Activated naive CD8-positive, alpha-beta T cell treated with anti-CD3 and anti-CD28 coated beads, Interleukin-2, amount 10 ng/mL, durations not matched to agents 7 days and 5 days (primary cell): ENCODE measurements around the gene NOL6. TPM values are rescaled to one million over a fixed set of nuclear protein-coding genes. Genes with fewer than 3 reads are reported as not detected.

ENCODE experiments used
- ATAC-seq: fragments of 150-1000 bp; cut with Tn5 transposase; one replicate; pipeline ENCODE4 v1.10.0; 2021; ENCODE audit warnings: low read depth, moderate library complexity
- POLR2A ChIA-PET: fragments of 350-600 bp; sonication (Branson Sonifier 250); formaldehyde crosslinking; loops from one replicate; lab custom pipeline; 2021; ENCODE audit warnings: antibody characterized with exemption; lab: Charles Lee
- DNase-seq: peaks from one replicate; pipeline ENCODE4 v3.0.0; 2021
- H3K27ac Mint-ChIP-seq: one replicate; pipeline ENCODE4 v1.8.0; 2022; ENCODE audit warnings: mild to moderate bottlenecking, mixed read lengths
- H3K27me3 Mint-ChIP-seq: one replicate; pipeline ENCODE4 v1.8.0; 2022; ENCODE audit warnings: mild to moderate bottlenecking, moderate library complexity, mixed read lengths
- H3K36me3 Mint-ChIP-seq: one replicate; pipeline ENCODE4 v1.8.0; 2021; ENCODE audit warnings: mild to moderate bottlenecking, mixed read lengths
- H3K4me1 Mint-ChIP-seq: one replicate; pipeline ENCODE4 v1.8.0; 2021; ENCODE audit warnings: mixed read lengths
- H3K4me3 Mint-ChIP-seq: one replicate; pipeline ENCODE4 v1.8.0; 2022; ENCODE audit warnings: mild to moderate bottlenecking, moderate library complexity, mixed read lengths
- H3K9me3 Mint-ChIP-seq: one replicate; pipeline ENCODE4 v1.8.0; 2021; ENCODE audit warnings: mixed read lengths
- total RNA-seq, 2 experiments: library from RNA; stranded (reverse); gene quantifications; one replicate each; pipeline ENCODE4 v1.2.3, GENCODE V29; 2021

NOL6 gene
- total RNA-seq, 2 experiments from 2014 or later = 30.1 to 33.2 TPM

- Mint-ChIP-seq H3K4me1 (peaks cover 33% of the 10 kb centered on the region), H3K36me3 (no peaks in the 10 kb centered on the region)
- POLR2A ChIA-PET = no interaction called here
These were observed 30.1 kb downstream of the NOL6 start for GRCh38 chr9:33443464-33444154.

GRCh38 chr9:33443047-33443446, 30.7 kb downstream of the NOL6 start:
- ATAC-seq (no peak), DNase-seq (no peak)
- Mint-ChIP-seq H3K36me3 (no peaks in the 10 kb centered on the region), H3K27me3 (no peaks in the 10 kb centered on the region), H3K9me3 (no peaks in the 10 kb centered on the region), H3K4me3 (no peak overlapping the region), H3K4me1 (peaks cover 30% of the 10 kb centered on the region), H3K27ac (no peak overlapping the region)
- POLR2A ChIA-PET = interaction anchor here (0.6 kb wide), 1 partner anchor 1247 kb away, joined by 3 read pairs; no protein-coding TSS in a partner anchor

More at GRCh38 chr9:33443464-33444154, 30.1 kb downstream of the NOL6 start:
- Mint-ChIP-seq H3K9me3 (no peaks in the 10 kb centered on the region), H3K27ac (no peak overlapping the region), H3K4me3 (no peak overlapping the region), H3K27me3 (no peaks in the 10 kb centered on the region)
- ATAC-seq (no peak), DNase-seq (no peak)

- peaks cover 26% of the 10 kb centered on the region for H3K4me1 Mint-ChIP-seq
- POLR2A ChIA-PET = no interaction called here
- no peak for DNase-seq
- no peak overlapping the region for H3K27ac Mint-ChIP-seq
- H3K4me3 Mint-ChIP-seq = no peak overlapping the region
- H3K27me3 Mint-ChIP-seq = no peaks in the 10 kb centered on the region
- ATAC-seq = no peak
- H3K36me3 Mint-ChIP-seq = no peaks in the 10 kb centered on the region
- H3K9me3 Mint-ChIP-seq = no peaks in the 10 kb centered on the region
These were observed 31.6 kb downstream of the NOL6 start for GRCh38 chr9:33442125-33442524.

GRCh38 chr9:33440609-33441008, 33.1 kb downstream of the NOL6 start:
- POLR2A ChIA-PET = no interaction called here
- Mint-ChIP-seq H3K27ac (no peak overlapping the region), H3K9me3 (no peaks in the 10 kb centered on the region), H3K4me3 (no peak overlapping the region), H3K36me3 (no peaks in the 10 kb centered on the region), H3K4me1 (peaks cover 11% of the 10 kb centered on the region), H3K27me3 (no peaks in the 10 kb centered on the region)
- ATAC-seq = no peak
- no peak for DNase-seq

- DNase-seq (no peak), ATAC-seq (no peak)
- no peaks in the 10 kb centered on the region for H3K27me3 Mint-ChIP-seq
- H3K9me3 Mint-ChIP-seq = no peaks in the 10 kb centered on the region
- no peaks in the 10 kb centered on the region for H3K36me3 Mint-ChIP-seq
- no peak overlapping the region for H3K4me3 Mint-ChIP-seq
- no peak overlapping the region for H3K27ac Mint-ChIP-seq
- POLR2A ChIA-PET = no interaction called here
- H3K4me1 Mint-ChIP-seq = peaks cover 10% of the 10 kb centered on the region
These were observed 33.5 kb downstream of the NOL6 start for GRCh38 chr9:33440204-33440603.

GRCh38 chr9:33439731-33440130, 34.0 kb downstream of the NOL6 start:
- Mint-ChIP-seq H3K36me3 (no peaks in the 10 kb centered on the region), H3K27ac (no peak overlapping the region), H3K27me3 (no peaks in the 10 kb centered on the region), H3K9me3 (no peaks in the 10 kb centered on the region), H3K4me1 (peaks cover 10% of the 10 kb centered on the region), H3K4me3 (no peak overlapping the region)
- DNase-seq = no peak
- POLR2A ChIA-PET = no interaction called here
- ATAC-seq = no peak

GRCh38 chr9:33438926-33439680, 34.6 kb downstream of the NOL6 start:
- no peaks in the 10 kb centered on the region for H3K9me3 Mint-ChIP-seq
- ATAC-seq = no peak
- no peak overlapping the region for H3K4me3 Mint-ChIP-seq
- no peak overlapping the region for H3K27ac Mint-ChIP-seq
- DNase-seq = no peak
- POLR2A ChIA-PET = no interaction called here
- H3K27me3 Mint-ChIP-seq = no peaks in the 10 kb centered on the region
- H3K36me3 Mint-ChIP-seq = no peaks in the 10 kb centered on the region
- peaks cover 11% of the 10 kb centered on the region for H3K4me1 Mint-ChIP-seq

- Mint-ChIP-seq H3K36me3 (no peaks in the 10 kb centered on the region), H3K4me3 (no peak overlapping the region), H3K27me3 (no peaks in the 10 kb centered on the region), H3K9me3 (no peaks in the 10 kb centered on the region), H3K27ac (no peak overlapping the region), H3K4me1 (peaks cover 9% of the 10 kb centered on the region)
- POLR2A ChIA-PET = no interaction called here
- no peak for DNase-seq
- ATAC-seq = no peak
These were observed 35.8 kb downstream of the NOL6 start for GRCh38 chr9:33437898-33438297.

GRCh38 chr9:33437205-33437604, 36.5 kb downstream of the NOL6 start:
- Mint-ChIP-seq H3K27me3 (no peaks in the 10 kb centered on the region), H3K9me3 (no peaks in the 10 kb centered on the region), H3K27ac (peak overlapping the region; percentile 60), H3K36me3 (no peaks in the 10 kb centered on the region), H3K4me3 (no peak overlapping the region), H3K4me1 (peaks cover 9% of the 10 kb centered on the region)
- no peak for DNase-seq
- no peak for ATAC-seq
- POLR2A ChIA-PET = no interaction called here

- Mint-ChIP-seq H3K9me3 (no peaks in the 10 kb centered on the region), H3K27ac (no peak overlapping the region), H3K36me3 (no peaks in the 10 kb centered on the region), H3K4me3 (no peak overlapping the region), H3K27me3 (no peaks in the 10 kb centered on the region), H3K4me1 (peaks cover 9% of the 10 kb centered on the region)
- ATAC-seq = no peak
- POLR2A ChIA-PET = no interaction called here
- DNase-seq = no peak
These were observed 37.3 kb downstream of the NOL6 start for GRCh38 chr9:33436445-33436844.

- no peaks in the 10 kb centered on the region for H3K27me3 Mint-ChIP-seq
- no peak overlapping the region for H3K4me3 Mint-ChIP-seq
- peaks cover 9% of the 10 kb centered on the region for H3K4me1 Mint-ChIP-seq
- ATAC-seq (no peak), DNase-seq (no peak)
- no peak overlapping the region for H3K27ac Mint-ChIP-seq
- no peaks in the 10 kb centered on the region for H3K36me3 Mint-ChIP-seq
- POLR2A ChIA-PET = no interaction called here
- no peaks in the 10 kb centered on the region for H3K9me3 Mint-ChIP-seq
These were observed 37.9 kb downstream of the NOL6 start for GRCh38 chr9:33435821-33436277.

GRCh38 chr9:33434317-33435105, 39.2 kb downstream of the NOL6 start:
- POLR2A ChIA-PET = no interaction called here
- Mint-ChIP-seq H3K27ac (no peak overlapping the region), H3K27me3 (no peaks in the 10 kb centered on the region), H3K36me3 (no peaks in the 10 kb centered on the region), H3K4me1 (peaks cover 9% of the 10 kb centered on the region), H3K4me3 (no peak overlapping the region), H3K9me3 (no peaks in the 10 kb centered on the region)
- DNase-seq (no peak), ATAC-seq (no peak)

- Mint-ChIP-seq H3K36me3 (no peaks in the 10 kb centered on the region), H3K27me3 (no peaks in the 10 kb centered on the region), H3K4me3 (no peak overlapping the region), H3K4me1 (peaks cover 7% of the 10 kb centered on the region), H3K27ac (no peak overlapping the region), H3K9me3 (no peaks in the 10 kb centered on the region)
- ATAC-seq (no peak), DNase-seq (no peak)
- POLR2A ChIA-PET = no interaction called here
These were observed 39.9 kb downstream of the NOL6 start for GRCh38 chr9:33433871-33434270.
